Measurements from ENCODE around the gene TMEFF2. TPM values are rescaled to one million over a fixed set of nuclear protein-coding genes. Genes with fewer than 3 reads are reported as not detected.
A peak's percentile ranks its signal among the peaks of the same experiment; 100 is the strongest.

The TMEFF2 gene
- total and polyA plus RNA-seq, 8 donors: 0.05 to 0.75 TPM; not detected in 6

- no peak overlapping the region for H3K27ac ChIP-seq
- ATAC-seq (no peak), FAIRE-seq (no peak), DNase-seq (peak in 1 of 6 donors; percentile 24)
- TF ChIP-seq, protein P1, sequence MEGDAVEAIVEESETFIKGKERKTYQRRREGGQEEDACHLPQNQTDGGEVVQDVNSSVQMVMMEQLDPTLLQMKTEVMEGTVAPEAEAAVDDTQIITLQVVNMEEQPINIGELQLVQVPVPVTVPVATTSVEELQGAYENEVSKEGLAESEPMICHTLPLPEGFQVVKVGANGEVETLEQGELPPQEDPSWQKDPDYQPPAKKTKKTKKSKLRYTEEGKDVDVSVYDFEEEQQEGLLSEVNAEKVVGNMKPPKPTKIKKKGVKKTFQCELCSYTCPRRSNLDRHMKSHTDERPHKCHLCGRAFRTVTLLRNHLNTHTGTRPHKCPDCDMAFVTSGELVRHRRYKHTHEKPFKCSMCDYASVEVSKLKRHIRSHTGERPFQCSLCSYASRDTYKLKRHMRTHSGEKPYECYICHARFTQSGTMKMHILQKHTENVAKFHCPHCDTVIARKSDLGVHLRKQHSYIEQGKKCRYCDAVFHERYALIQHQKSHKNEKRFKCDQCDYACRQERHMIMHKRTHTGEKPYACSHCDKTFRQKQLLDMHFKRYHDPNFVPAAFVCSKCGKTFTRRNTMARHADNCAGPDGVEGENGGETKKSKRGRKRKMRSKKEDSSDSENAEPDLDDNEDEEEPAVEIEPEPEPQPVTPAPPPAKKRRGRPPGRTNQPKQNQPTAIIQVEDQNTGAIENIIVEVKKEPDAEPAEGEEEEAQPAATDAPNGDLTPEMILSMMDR (IDR thresholded peaks at IDR 0.05): no peak
- H3K9me3 ChIP-seq: no peaks in the 10 kb centered on the region
- no peaks in the 10 kb centered on the region for H3K27me3 ChIP-seq
- intact Hi-C loops (cut with DNase I): no loop called here
- no peaks in the 10 kb centered on the region for H3K4me1 ChIP-seq
- no peaks in the 10 kb centered on the region for H3K36me3 ChIP-seq
- WGBS, 2 donors: 85 to 93% methylated on average over 8 of the region's 8 CpGs
- no peak overlapping the region for H3K4me3 ChIP-seq
Measured at GRCh38 chr2:192002418-192002817, 192.3 kb downstream of the TMEFF2 start.

DNA sequence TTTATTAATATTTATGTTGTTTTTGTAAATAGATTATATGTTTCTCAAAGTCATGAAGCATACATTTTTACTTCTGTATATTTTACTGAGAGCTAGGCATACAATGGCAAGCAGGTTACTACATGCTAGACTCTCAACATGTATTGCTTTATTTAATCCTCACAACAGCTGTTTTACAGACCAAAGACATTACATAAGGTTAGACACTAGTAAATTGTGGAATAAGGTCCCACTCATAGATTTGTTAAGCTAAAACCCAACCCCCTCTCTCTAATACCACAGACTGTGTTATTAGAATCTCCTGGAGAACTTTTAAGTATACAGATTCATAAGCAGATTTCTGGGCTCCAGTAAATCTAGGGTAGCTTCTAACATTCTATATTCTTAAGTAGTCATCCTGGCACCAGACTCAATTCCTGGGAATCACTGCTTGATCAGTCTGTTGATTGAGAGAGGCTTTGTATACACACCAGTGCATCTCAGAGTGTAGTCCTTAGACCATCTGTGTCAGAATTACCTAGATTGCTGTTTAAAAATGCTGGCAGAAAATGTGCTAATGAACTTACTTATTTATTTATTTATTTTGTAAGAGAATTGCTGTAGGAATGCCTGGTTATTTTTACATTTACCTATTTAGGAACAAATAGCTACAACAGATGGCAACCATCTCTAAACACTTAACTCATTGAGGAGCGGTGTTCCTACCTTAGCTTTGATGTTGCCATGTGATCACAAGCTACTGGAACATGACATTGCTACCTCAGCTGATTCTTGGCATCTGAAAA, 194.3 kb downstream of the TMEFF2 start:
- Histone ChIP-seq H3K4me1 (no peaks in the 10 kb centered on the region), H3K27ac (no peak overlapping the region), H3K27me3 (no peaks in the 10 kb centered on the region), H3K36me3 (no peaks in the 10 kb centered on the region), H3K4me3 (no peak overlapping the region), H3K9me3 (no peaks in the 10 kb centered on the region)
- WGBS, 2 donors: 90 to 98% methylated on average over 1 of the region's 1 CpG
- TF ChIP-seq, protein P1 (IDR thresholded peaks at IDR 0.05): no peak
- DNase-seq (no peak), FAIRE-seq (no peak), ATAC-seq (no peak)
- intact Hi-C loops (cut with DNase I): no loop called here

- no peak overlapping the region for H3K27ac ChIP-seq
- no peak for DNase-seq
- no peaks in the 10 kb centered on the region for H3K4me1 ChIP-seq
- intact Hi-C loops (cut with DNase I): no loop called here
- no peak overlapping the region for H3K4me3 ChIP-seq
- peak; percentile 39 for FAIRE-seq
- no peak for ATAC-seq
- no peaks in the 10 kb centered on the region for H3K9me3 ChIP-seq
- TF ChIP-seq, protein P1 (IDR thresholded peaks at IDR 0.05): no peak
- WGBS, 2 donors: 69 to 74% methylated on average over 4 of the region's 4 CpGs
- H3K36me3 ChIP-seq: no peaks in the 10 kb centered on the region
- no peaks in the 10 kb centered on the region for H3K27me3 ChIP-seq
Measured at GRCh38 chr2:191999101-191999841, 195.5 kb downstream of the TMEFF2 start.

DNA sequence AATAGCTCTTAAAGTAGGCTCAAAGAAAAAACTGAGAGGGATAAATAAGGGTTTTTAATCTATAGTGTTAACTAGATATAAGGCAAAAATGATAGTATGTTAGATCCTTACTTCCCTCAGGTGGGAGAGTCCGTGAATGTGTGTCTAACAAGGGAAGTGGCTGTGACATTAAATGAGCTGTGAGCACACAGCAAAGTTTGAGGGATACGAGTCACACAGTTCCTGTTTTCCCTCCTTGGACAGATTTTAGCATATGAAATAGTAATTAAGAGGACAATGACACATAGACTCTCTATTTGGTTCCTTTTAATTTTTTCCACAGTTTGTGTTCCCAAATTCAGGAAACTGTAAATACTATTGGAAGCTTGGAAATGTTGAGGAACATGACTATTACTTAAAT, 199.4 kb downstream of the TMEFF2 start:
- no peaks in the 10 kb centered on the region for H3K27me3 ChIP-seq
- no peaks in the 10 kb centered on the region for H3K4me1 ChIP-seq
- TF ChIP-seq, protein P1 (IDR thresholded peaks at IDR 0.05): no peak
- no peaks in the 10 kb centered on the region for H3K9me3 ChIP-seq
- WGBS, 2 donors: 54 to 76% methylated on average over 2 of the region's 2 CpGs
- intact Hi-C loops (cut with DNase I): no loop called here
- no peaks in the 10 kb centered on the region for H3K36me3 ChIP-seq
- no peak overlapping the region for H3K4me3 ChIP-seq
- no peak overlapping the region for H3K27ac ChIP-seq
- ATAC-seq (no peak), DNase-seq (no peak), FAIRE-seq (no peak)

GRCh38 chr2:191994749-191995148, 200.0 kb downstream of the TMEFF2 start:
- no peak for FAIRE-seq
- TF ChIP-seq, protein P1 (IDR thresholded peaks at IDR 0.05): no peak
- no peak overlapping the region for H3K4me3 ChIP-seq
- 47 to 68% methylated on average over 2 of the region's 2 CpGs for WGBS, 2 donors
- ATAC-seq: no peak
- intact Hi-C loops (cut with DNase I): no loop called here
- H3K36me3 ChIP-seq: no peaks in the 10 kb centered on the region
- DNase-seq: no peak
- H3K27ac ChIP-seq: no peak overlapping the region
- no peaks in the 10 kb centered on the region for H3K27me3 ChIP-seq
- no peaks in the 10 kb centered on the region for H3K4me1 ChIP-seq
- H3K9me3 ChIP-seq: no peaks in the 10 kb centered on the region

All from pancreas (tissue), 10 donors.